Panc1 (cell line): ENCODE measurements around the gene SLC35F1. TPM values are rescaled to one million over a fixed set of nuclear protein-coding genes. Genes with fewer than 3 reads are reported as not detected.
A peak's percentile ranks its signal among the peaks of the same experiment; 100 is the strongest.

ENCODE experiments used
- ATAC-seq: fragments of 200-7000 bp; cut with Tn5 transposase; 2 replicates; pipeline ENCODE4 v1.9.1; 2020; ENCODE audit warnings: mild to moderate bottlenecking, moderate library complexity
- BruUV-seq: library from RNA; stranded (reverse); fragments of 400-500 nt; replicated peaks from 2 replicates; lab custom pipeline; 2021; lab: Mats Ljungman, UMichigan
- CTCF ChIA-PET: fragments of 300-600 bp; sonication (Branson Sonifier 250); formaldehyde crosslinking; loops from one replicate; lab custom pipeline; 2022; ENCODE audit warnings: antibody characterized with exemption; lab: Charles Lee
- POLR2A ChIA-PET: fragments of 300-600 bp; sonication (Branson Sonifier 250); formaldehyde crosslinking; loops from one replicate; lab custom pipeline; 2022; ENCODE audit warnings: antibody characterized with exemption; lab: Charles Lee
- DNase-seq: peaks from one replicate; pipeline ENCODE4 v3.0.0-alpha.2; 2010; ENCODE audit warnings: low read depth, low spot score
- H3K27ac ChIP-seq: 2 replicates; pipeline ENCODE4 v1.5.1; 2011; ENCODE audit warnings: mild to moderate bottlenecking, low read length, inconsistent platforms
- H3K27me3 ChIP-seq: fragments of 200-500 bp; sonication (Bioruptor generic); 2 replicates; pipeline ENCODE4 v1.6.0; 2014; ENCODE audit warnings: low read length, inconsistent platforms; ENCODE audit not compliant: control insufficient read depth, insufficient read depth
- H3K36me3 ChIP-seq: fragments of 200-500 bp; sonication (Bioruptor generic); 2 replicates; pipeline ENCODE4 v1.5.1; 2014; ENCODE audit warnings: inconsistent platforms, mild to moderate bottlenecking, low read length, moderate library complexity; ENCODE audit not compliant: control insufficient read depth, insufficient read depth
- H3K4me1 ChIP-seq: 2 replicates; pipeline ENCODE4 v1.5.1; 2011; ENCODE audit warnings: inconsistent platforms, mild to moderate bottlenecking, low read length, moderate library complexity; ENCODE audit not compliant: control insufficient read depth, insufficient read depth
- H3K4me3 ChIP-seq, 2 experiments: 2 replicates each; pipeline ENCODE4 v1.5.1; 2011 to 2012; ENCODE audit warnings: low read depth in 2 of 2, low read length in 2 of 2, mild to moderate bottlenecking in 2 of 2, inconsistent platforms in 1 of 2, moderate library complexity in 1 of 2
- H3K9me3 ChIP-seq: fragments of 200-500 bp; sonication (Bioruptor generic); 2 replicates; pipeline ENCODE4 v1.5.1; 2014; ENCODE audit warnings: low read depth, mild to moderate bottlenecking, inconsistent platforms, low read length, moderate library complexity; ENCODE audit not compliant: control insufficient read depth, insufficient read depth
- POLR2AphosphoS5 ChIP-seq: IDR thresholded peaks from 2 replicates; pipeline ENCODE4 v1.6.1; 2012; ENCODE audit warnings: mild to moderate bottlenecking, low read depth, low read length, moderate library complexity
- SIN3A ChIP-seq: IDR thresholded peaks from 2 replicates; pipeline ENCODE4 v1.6.1; 2012; ENCODE audit warnings: low read depth, mild to moderate bottlenecking, low read length, moderate library complexity, borderline replicate concordance; ENCODE audit not compliant: insufficient read depth
- TCF7L2 ChIP-seq: IDR thresholded peaks from 2 replicates; pipeline ENCODE4 v1.6.1; 2011; ENCODE audit warnings: mild to moderate bottlenecking, low read depth, low read length, inconsistent platforms
- in situ Hi-C: cut with HindIII; loops from 2 replicates; pipeline ENCODE4 v1.10.0; 2016; ENCODE audit warnings: low sequenced_read_pairs, low pct_unique_long_range_greater_than_20kb
- intact Hi-C: fragments of 100-400 bp; cut with micrococcal nuclease; formaldehyde crosslinking; loops from one replicate; pipeline ENCODE4 v1.10.0; 2022; ENCODE audit not compliant: unreplicated experiment
- total RNA-seq: library from RNA; stranded (reverse); gene quantifications from one replicate; pipeline ENCODE4 v1.2.1, GENCODE V29; 2021; ENCODE audit not compliant: unreplicated experiment
- TF ChIP-seq, protein P1 (sequence below): fragments of 450-650 bp; IDR thresholded peaks from 2 replicates; pipeline ENCODE4 v1.5.1; 2017; ENCODE audit warnings: mild to moderate bottlenecking
- TF ChIP-seq, protein P2 (sequence below), 2 experiments: IDR thresholded peaks; 2 replicates each; pipeline ENCODE4 v1.6.1; 2011 to 2012; ENCODE audit warnings: low read depth in 2 of 2, control low read depth in 1 of 2, low read length in 1 of 2, mild to moderate bottlenecking in 1 of 2, moderate library complexity in 1 of 2; ENCODE audit not compliant: insufficient read depth in 1 of 2

Gene SLC35F1
- total RNA-seq, 1 experiment from 2014 or later, result not detected

DNA sequence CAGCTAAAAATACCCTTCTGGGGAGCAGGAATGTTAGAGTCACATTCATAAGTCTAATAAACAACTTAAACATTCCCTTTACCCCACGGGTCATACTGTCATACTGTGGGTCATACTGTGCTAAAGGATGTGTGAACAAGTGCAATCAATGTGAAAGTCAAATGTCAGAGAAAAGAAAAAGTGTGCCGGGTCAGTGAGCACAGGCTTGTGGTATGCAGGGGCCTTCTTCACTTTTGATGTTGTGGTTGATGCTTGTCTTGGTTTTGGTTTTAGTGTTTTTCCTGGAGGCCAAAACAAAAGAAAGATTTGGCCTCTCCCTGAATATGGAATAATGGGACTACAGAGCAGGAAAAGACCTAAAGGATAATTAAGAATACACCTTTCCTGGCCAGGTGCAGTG, 373.1 kb downstream of the SLC35F1 start:
- Histone ChIP-seq H3K36me3 (no peaks in the 10 kb centered on the region), H3K27ac (no peak overlapping the region), H3K4me3 (no peak overlapping the region), H3K9me3 (no peaks in the 10 kb centered on the region), H3K27me3 (peaks cover 5% of the 10 kb centered on the region), H3K4me1 (no peaks in the 10 kb centered on the region)
- in situ Hi-C loops (no loop called here), intact Hi-C loops (loop anchor here (5.0 kb wide), 1 partner anchor 522 kb away; no protein-coding TSS in a partner anchor)
- CTCF ChIA-PET, result no interaction called here
- POLR2A ChIA-PET, result no interaction called here
- DNase-seq (no peak), ATAC-seq (no peak)
- no TSS peak for BruUV-seq
- no peak for TF ChIP-seq TCF7L2
- TF ChIP-seq, protein P1, sequence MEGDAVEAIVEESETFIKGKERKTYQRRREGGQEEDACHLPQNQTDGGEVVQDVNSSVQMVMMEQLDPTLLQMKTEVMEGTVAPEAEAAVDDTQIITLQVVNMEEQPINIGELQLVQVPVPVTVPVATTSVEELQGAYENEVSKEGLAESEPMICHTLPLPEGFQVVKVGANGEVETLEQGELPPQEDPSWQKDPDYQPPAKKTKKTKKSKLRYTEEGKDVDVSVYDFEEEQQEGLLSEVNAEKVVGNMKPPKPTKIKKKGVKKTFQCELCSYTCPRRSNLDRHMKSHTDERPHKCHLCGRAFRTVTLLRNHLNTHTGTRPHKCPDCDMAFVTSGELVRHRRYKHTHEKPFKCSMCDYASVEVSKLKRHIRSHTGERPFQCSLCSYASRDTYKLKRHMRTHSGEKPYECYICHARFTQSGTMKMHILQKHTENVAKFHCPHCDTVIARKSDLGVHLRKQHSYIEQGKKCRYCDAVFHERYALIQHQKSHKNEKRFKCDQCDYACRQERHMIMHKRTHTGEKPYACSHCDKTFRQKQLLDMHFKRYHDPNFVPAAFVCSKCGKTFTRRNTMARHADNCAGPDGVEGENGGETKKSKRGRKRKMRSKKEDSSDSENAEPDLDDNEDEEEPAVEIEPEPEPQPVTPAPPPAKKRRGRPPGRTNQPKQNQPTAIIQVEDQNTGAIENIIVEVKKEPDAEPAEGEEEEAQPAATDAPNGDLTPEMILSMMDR, result no peak
- no peak for TF ChIP-seq POLR2AphosphoS5
- TF ChIP-seq, protein P2, sequence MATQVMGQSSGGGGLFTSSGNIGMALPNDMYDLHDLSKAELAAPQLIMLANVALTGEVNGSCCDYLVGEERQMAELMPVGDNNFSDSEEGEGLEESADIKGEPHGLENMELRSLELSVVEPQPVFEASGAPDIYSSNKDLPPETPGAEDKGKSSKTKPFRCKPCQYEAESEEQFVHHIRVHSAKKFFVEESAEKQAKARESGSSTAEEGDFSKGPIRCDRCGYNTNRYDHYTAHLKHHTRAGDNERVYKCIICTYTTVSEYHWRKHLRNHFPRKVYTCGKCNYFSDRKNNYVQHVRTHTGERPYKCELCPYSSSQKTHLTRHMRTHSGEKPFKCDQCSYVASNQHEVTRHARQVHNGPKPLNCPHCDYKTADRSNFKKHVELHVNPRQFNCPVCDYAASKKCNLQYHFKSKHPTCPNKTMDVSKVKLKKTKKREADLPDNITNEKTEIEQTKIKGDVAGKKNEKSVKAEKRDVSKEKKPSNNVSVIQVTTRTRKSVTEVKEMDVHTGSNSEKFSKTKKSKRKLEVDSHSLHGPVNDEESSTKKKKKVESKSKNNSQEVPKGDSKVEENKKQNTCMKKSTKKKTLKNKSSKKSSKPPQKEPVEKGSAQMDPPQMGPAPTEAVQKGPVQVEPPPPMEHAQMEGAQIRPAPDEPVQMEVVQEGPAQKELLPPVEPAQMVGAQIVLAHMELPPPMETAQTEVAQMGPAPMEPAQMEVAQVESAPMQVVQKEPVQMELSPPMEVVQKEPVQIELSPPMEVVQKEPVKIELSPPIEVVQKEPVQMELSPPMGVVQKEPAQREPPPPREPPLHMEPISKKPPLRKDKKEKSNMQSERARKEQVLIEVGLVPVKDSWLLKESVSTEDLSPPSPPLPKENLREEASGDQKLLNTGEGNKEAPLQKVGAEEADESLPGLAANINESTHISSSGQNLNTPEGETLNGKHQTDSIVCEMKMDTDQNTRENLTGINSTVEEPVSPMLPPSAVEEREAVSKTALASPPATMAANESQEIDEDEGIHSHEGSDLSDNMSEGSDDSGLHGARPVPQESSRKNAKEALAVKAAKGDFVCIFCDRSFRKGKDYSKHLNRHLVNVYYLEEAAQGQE (IDR thresholded peaks at IDR 0.05; ENCODE audit: insufficient read depth in 1 of 2, low read depth in 2 of 2, low read length in 1 of 2), result no peak
- no peak for TF ChIP-seq SIN3A

DNA sequence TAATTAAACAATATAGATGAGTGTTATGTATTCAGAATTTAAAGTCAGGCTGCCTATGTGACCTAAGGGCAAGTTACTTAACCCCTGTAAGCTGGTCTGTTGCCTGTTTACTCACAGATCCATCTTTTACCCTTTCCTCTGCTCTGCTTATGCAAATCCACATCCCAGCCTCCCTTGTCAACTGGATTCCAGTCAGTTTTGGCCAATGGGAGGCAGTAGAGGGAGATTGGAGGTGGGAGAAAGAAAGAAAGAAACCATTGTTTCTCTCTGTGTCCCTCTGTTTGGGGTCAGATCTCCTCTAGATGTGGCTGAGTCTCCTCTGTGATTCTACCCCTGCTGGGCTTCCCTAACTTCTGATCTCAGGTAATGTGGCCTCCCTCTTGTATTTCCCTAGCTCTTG, 374.2 kb downstream of the SLC35F1 start:
- ATAC-seq (no peak), DNase-seq (no peak)
- no peak overlapping the region for H3K4me3 ChIP-seq
- intact Hi-C loops, result loop anchor here (5.0 kb wide), 1 partner anchor 521 kb away; no protein-coding TSS in a partner anchor
- no peak for TF ChIP-seq TCF7L2
- TF ChIP-seq, protein P2 (IDR thresholded peaks at IDR 0.05; ENCODE audit: insufficient read depth in 1 of 2, low read depth in 2 of 2, low read length in 1 of 2), result no peak
- TF ChIP-seq, protein P1, result peak; percentile 11; the same call in 1 of the 2 replicates
- TF ChIP-seq POLR2AphosphoS5, result no peak
- TF ChIP-seq SIN3A, result no peak
- in situ Hi-C loops, result no loop called here
- H3K27ac ChIP-seq, result no peak overlapping the region
- BruUV-seq, result no TSS peak
- H3K36me3 ChIP-seq, result no peaks in the 10 kb centered on the region
- no peaks in the 10 kb centered on the region for H3K9me3 ChIP-seq
- H3K27me3 ChIP-seq, result peaks cover 5% of the 10 kb centered on the region
- H3K4me1 ChIP-seq, result no peaks in the 10 kb centered on the region
- POLR2A ChIA-PET, result no interaction called here
- CTCF ChIA-PET, result interaction anchor here (0.6 kb wide), 1 partner anchor 334 kb away, joined by 3 read pairs; no protein-coding TSS in a partner anchor
